LNCAP (cell line): Measurements from ENCODE around the gene PYY.
A peak's percentile ranks its signal among the peaks of the same experiment; 100 is the strongest.

Experiments used
- CTCF ChIP-seq: fragments of 450-650 bp; IDR thresholded peaks from 2 replicates; pipeline ENCODE4 v1.5.1; 2017; ENCODE audit warnings: mild to moderate bottlenecking

PYY gene

GRCh38 chr17:43995150-43995471, 41.4 kb upstream of the PYY start:
- peak; percentile 3; the same call in 1 of the 2 replicates for TF ChIP-seq CTCF

GRCh38 chr17:43994272-43995149, 40.8 kb upstream of the PYY start:
- TF ChIP-seq CTCF = peak; percentile 64

- no peak for TF ChIP-seq CTCF
These were observed 38.9 kb upstream of the PYY start for GRCh38 chr17:43992641-43993040.

- TF ChIP-seq CTCF = no peak
These were observed 34.6 kb upstream of the PYY start for GRCh38 chr17:43988301-43988700.

- no peak for TF ChIP-seq CTCF
These were observed 33.6 kb upstream of the PYY start for GRCh38 chr17:43987131-43988021.

- TF ChIP-seq CTCF = no peak
These were observed 32.7 kb upstream of the PYY start for GRCh38 chr17:43986225-43986981.

GRCh38 chr17:43984521-43984920, 30.8 kb upstream of the PYY start:
- no peak for TF ChIP-seq CTCF
